IPS-18c (cell line): ENCODE measurements around the gene ZSCAN30.
A peak's percentile ranks its signal among the peaks of the same experiment; 100 is the strongest.
"Not testable (repeated sequence)": the region's sequence is repeated elsewhere in the genome, so short reads cannot be mapped to it uniquely, and the experiment has no call there.

Experiments used
- H3K4me3 ChIP-seq: 2 replicates; pipeline ENCODE4 v1.7.0; 2013; ENCODE audit warnings: low read depth, mild to moderate bottlenecking, low read length, moderate library complexity; ENCODE audit not compliant: insufficient read depth
- H3K9me3 ChIP-seq: one replicate; pipeline ENCODE4 v1.6.1; 2013; ENCODE audit warnings: mild to moderate bottlenecking, low read length, moderate library complexity; ENCODE audit not compliant: control insufficient read depth, insufficient read depth

ZSCAN30 gene

GRCh38 chr18:35247412-35248249 lies 42.4 kb downstream of the ZSCAN30 start:
- H3K9me3 ChIP-seq = no peaks in the 10 kb centered on the region
- H3K4me3 ChIP-seq = no peak overlapping the region

- no peak overlapping the region for H3K4me3 ChIP-seq
- H3K9me3 ChIP-seq = no peaks in the 10 kb centered on the region
Observed at GRCh38 chr18:35246831-35247230, 43.2 kb downstream of the ZSCAN30 start.

DNA sequence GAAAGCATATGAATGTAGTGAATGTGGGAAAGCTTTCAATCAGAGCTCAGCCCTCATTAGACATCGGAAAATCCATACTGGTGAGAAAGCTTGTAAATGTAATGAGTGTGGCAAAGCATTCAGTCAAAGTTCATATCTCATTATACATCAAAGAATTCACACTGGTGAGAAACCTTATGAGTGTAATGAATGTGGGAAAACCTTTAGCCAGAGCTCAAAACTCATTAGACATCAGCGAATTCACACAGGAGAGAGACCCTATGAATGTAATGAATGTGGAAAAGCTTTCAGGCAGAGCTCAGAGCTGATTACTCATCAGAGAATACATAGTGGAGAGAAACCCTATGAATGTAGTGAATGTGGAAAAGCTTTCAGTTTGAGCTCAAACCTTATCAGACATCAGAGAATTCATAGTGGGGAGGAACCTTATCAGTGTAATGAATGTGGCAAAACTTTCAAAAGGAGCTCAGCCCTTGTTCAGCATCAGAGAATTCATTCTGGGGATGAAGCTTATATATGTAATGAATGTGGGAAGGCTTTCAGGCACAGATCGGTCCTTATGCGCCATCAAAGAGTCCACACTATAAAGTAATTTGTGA lies 44.2 kb downstream of the ZSCAN30 start:
- no peak overlapping the region for H3K4me3 ChIP-seq
- H3K9me3 ChIP-seq = no peaks in the 10 kb centered on the region

DNA sequence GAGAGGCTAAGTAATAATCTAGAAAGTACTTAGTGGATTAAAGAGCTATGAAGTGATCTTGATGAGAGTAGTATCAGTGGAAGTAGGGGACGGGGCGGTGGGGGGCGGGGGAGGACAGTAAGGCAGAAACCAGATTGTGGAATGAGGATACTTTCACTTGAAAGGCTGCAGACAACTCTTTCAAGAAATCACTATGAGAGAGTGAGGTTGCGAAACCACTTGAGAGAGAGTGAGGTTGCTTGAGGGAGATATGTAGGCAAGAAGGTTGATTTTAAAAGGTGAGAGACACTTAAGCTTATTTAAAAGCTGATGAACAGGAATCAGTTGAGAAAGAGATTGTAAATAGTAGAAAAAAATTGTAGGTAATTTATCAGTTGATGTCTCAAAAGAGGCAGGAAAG lies 45.4 kb downstream of the ZSCAN30 start:
- Histone ChIP-seq H3K9me3 (no peaks in the 10 kb centered on the region), H3K4me3 (no peak overlapping the region)

- Histone ChIP-seq H3K9me3 (no peaks in the 10 kb centered on the region), H3K4me3 (0 out of 2 replicates have a peak overlapping the region, but pooled peaks have one; percentile 17)
Observed at GRCh38 chr18:35242426-35242825, 47.6 kb downstream of the ZSCAN30 start.

DNA sequence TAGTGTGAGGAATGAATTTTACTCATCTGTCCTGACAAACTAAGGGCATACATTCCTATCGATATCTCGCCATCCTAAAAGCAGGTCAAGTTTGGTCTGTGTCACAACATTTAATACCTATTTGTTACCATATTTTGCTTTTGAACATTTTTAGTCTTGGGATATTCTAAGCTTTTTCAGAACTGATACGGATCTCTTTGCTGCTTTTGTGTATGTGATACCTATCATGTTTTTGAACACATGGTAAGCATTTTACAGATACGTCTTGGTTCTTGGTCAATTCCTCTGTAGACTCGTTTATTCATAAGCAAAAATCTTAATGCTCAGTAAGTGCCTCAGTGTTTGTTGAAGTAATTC lies 48.6 kb downstream of the ZSCAN30 start:
- no peaks in the 10 kb centered on the region for H3K9me3 ChIP-seq
- H3K4me3 ChIP-seq = peak overlapping the region; percentile 76

GRCh38 chr18:35240664-35241447 lies 49.2 kb downstream of the ZSCAN30 start, which contains the start of gene ZNF397:
TSS of gene ZNF397 (plus strand) at chr18:35241034. CDS start at chr18:35242471, 1,437 bp downstream.
- no peaks in the 10 kb centered on the region for H3K9me3 ChIP-seq
- peak within 1 kb of the TSS; percentile 76 for H3K4me3 ChIP-seq

DNA sequence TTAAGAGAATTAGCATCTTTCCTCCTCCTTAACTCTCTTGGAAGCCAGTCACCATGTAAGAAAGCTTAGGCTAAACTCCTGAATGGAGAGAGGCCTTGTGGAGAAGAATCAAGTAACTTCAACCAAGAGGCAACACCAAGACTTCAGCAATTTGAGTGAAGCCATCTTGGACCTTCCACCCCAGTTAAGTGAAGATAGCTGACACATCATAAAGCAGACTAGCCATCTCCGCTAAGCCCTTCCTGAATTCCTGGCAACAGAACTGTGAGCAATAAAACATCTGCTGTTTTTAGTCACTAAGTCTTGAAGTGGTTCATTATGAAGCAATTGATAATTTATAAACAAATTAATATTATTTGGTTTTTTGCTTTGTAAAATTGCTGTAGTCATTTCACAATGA lies 50.7 kb downstream of the ZSCAN30 start:
- no peaks in the 10 kb centered on the region for H3K9me3 ChIP-seq
- H3K4me3 ChIP-seq = no peak overlapping the region

- H3K4me3 ChIP-seq = no peak overlapping the region
Observed at GRCh38 chr18:35236571-35237363, 53.3 kb downstream of the ZSCAN30 start.

DNA sequence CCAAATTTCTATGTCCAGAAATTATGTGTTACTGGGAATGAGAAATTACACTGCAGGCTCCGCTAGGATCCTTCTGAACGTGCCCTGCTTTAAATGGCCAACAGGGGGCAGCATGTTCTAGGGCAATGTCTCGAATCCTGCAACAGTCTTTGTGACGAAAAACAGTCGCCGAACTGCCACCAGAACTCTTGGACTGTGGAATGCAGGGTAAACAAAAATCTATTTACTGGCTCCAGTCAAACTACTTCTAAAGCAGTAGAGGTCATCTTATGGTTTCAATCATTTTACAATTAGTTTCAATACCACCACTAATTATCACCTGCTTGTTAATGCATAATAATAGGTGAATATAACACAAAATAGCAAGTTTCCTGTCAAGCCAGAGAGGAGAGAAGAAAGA lies 59.0 kb downstream of the ZSCAN30 start:
- Histone ChIP-seq H3K4me3 (no peak overlapping the region), H3K9me3 (no peaks in the 10 kb centered on the region)

More at GRCh38 chr18:35236571-35237363, 53.3 kb downstream of the ZSCAN30 start:
- H3K9me3 ChIP-seq = no peaks in the 10 kb centered on the region

DNA sequence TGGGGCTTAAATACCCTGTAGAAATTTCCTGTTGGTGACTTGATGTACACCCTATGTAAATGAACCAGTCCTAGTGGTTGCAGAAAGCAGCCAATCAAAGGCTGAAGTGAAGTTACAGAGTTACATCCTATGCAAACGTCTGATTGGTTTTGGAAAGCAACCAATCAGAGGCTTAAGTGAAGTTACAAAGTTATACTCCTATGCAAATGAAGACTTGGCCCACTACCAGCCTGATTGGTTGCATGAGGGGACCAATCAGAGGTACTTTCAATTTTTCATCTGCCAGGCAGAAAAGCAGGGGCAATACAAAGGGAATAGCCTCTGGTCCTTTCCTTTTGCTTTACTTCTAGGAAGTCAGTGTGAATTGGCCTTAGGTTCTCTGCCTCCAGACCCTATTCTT lies 62.8 kb downstream of the ZSCAN30 start:
- H3K9me3 ChIP-seq = no peaks in the 10 kb centered on the region
- no peak overlapping the region for H3K4me3 ChIP-seq

- no peaks in the 10 kb centered on the region for H3K9me3 ChIP-seq
Observed at GRCh38 chr18:35223797-35224196, 66.2 kb downstream of the ZSCAN30 start.

DNA sequence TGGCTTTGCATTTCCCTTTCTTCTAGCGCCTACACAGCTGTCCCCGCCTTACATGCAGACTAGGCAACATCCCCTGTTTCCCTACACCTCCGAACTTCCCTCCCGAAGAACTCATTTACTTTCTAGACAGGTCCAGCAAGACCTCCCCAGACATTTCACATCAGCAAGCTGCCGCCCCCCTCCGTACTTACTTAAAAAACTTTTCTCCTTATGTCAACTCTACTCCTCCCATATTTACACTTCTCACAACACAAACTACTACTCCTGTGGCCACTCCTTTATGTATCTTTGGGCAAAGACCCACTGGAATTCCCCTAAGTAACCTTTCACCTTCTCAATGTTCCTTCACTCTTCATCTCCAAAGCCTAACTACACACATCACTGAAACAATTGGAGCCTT lies 69.6 kb downstream of the ZSCAN30 start:
- Histone ChIP-seq H3K4me3 (no peak overlapping the region), H3K9me3 (no peaks in the 10 kb centered on the region)

More at GRCh38 chr18:35223797-35224196, 66.2 kb downstream of the ZSCAN30 start:
- H3K4me3 ChIP-seq = no peak overlapping the region

- H3K9me3 ChIP-seq, H3K4me3 ChIP-seq: not testable (repeated sequence)
Observed at GRCh38 chr18:35219331-35219730, 70.7 kb downstream of the ZSCAN30 start.

- H3K9me3 ChIP-seq, H3K4me3 ChIP-seq: not testable (repeated sequence)
Observed at GRCh38 chr18:35216611-35217010, 73.4 kb downstream of the ZSCAN30 start.

DNA sequence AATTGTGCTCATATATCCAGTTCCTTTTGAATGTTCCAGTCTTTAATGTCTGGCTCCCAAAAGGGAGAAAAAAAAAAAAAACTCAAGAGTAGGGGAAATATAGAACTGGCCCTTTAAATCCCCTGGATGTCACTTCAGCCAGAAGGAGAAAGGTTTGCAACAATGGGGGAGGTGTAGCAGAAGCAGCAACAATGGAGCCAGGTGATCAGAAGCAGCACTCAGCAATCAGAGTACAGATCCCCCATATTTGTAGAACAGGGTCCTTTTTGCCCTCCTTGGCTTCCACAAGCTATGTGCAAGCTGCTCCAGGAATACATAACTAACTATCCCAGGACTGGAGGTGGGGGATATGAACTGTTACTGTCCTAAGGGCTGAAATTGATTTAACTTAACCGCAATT lies 75.0 kb downstream of the ZSCAN30 start:
- H3K9me3 ChIP-seq = no peaks in the 10 kb centered on the region
- H3K4me3 ChIP-seq = no peak overlapping the region
